COLO829 (cell line): ENCODE data around the gene PRKCA.

Experiments used
- DNase-seq: peaks from one replicate; pipeline ENCODE4 v3.0.0; 2012; ENCODE audit warnings: low spot score

The PRKCA gene

GRCh38 chr17:66625311-66625767, 322.9 kb downstream of the PRKCA start:
- peak; percentile 63 for DNase-seq

GRCh38 chr17:66627985-66628384, 325.6 kb downstream of the PRKCA start:
- DNase-seq, result no peak

- DNase-seq, result no peak
Observed at GRCh38 chr17:66629762-66630161, 327.3 kb downstream of the PRKCA start.

- no peak for DNase-seq
Observed at GRCh38 chr17:66630379-66630778, 328.0 kb downstream of the PRKCA start.

GRCh38 chr17:66630828-66631472, 328.5 kb downstream of the PRKCA start:
- DNase-seq, result no peak

- DNase-seq, result no peak
Observed at GRCh38 chr17:66632731-66633130, 330.3 kb downstream of the PRKCA start.

GRCh38 chr17:66633317-66633965, 331.0 kb downstream of the PRKCA start:
- no peak for DNase-seq

- DNase-seq, result no peak
Observed at GRCh38 chr17:66634193-66634592, 331.8 kb downstream of the PRKCA start.

GRCh38 chr17:66635386-66636045, 333.1 kb downstream of the PRKCA start:
- no peak for DNase-seq

GRCh38 chr17:66636111-66636510, 333.7 kb downstream of the PRKCA start:
- no peak for DNase-seq

- no peak for DNase-seq
Observed at GRCh38 chr17:66637491-66637890, 335.1 kb downstream of the PRKCA start.

- DNase-seq, result no peak
Observed at GRCh38 chr17:66638707-66639479, 336.5 kb downstream of the PRKCA start.

- peak; percentile 24 for DNase-seq
Observed at GRCh38 chr17:66643815-66644710, 341.6 kb downstream of the PRKCA start.

GRCh38 chr17:66645259-66645658, 342.8 kb downstream of the PRKCA start:
- no peak for DNase-seq

- no peak for DNase-seq
Observed at GRCh38 chr17:66647391-66647983, 345.1 kb downstream of the PRKCA start.

- DNase-seq, result no peak
Observed at GRCh38 chr17:66649818-66650543, 347.6 kb downstream of the PRKCA start.

GRCh38 chr17:66650544-66650877, 348.1 kb downstream of the PRKCA start:
- no peak for DNase-seq

- DNase-seq, result no peak
Observed at GRCh38 chr17:66652840-66653507, 350.6 kb downstream of the PRKCA start.

- DNase-seq, result peak; percentile 28
Observed at GRCh38 chr17:66654106-66654740, 351.8 kb downstream of the PRKCA start.
